Neutrophil (primary cell): ENCODE measurements around the gene MMP14.
A peak's percentile ranks its signal among the peaks of the same experiment; 100 is the strongest.

Experiments
- H3K27ac ChIP-seq: fragments of 200-600 bp; sonication (generic); 2 replicates; pipeline ENCODE4 v1.5.1; 2016; ENCODE audit warnings: mild to moderate bottlenecking, moderate library complexity
- H3K27me3 ChIP-seq: fragments of 200-600 bp; sonication (generic); 2 replicates; pipeline ENCODE4 v1.6.0; 2016; ENCODE audit warnings: mild to moderate bottlenecking
- H3K36me3 ChIP-seq: fragments of 200-600 bp; sonication (generic); 2 replicates; pipeline ENCODE4 v1.5.1; 2017
- H3K4me1 ChIP-seq, 2 experiments: fragments of 200-600 bp in 1 of 2; sonication (generic) in 1 of 2; 1 replicate in 1 of 2; 2 replicates in 1 of 2; pipeline versions ENCODE4 v1.5.1 to v1.6.1; 2013 to 2016; ENCODE audit warnings: low read depth in 1 of 2, low read length in 1 of 2, mild to moderate bottlenecking in 1 of 2, moderate library complexity in 1 of 2; ENCODE audit not compliant: control insufficient read depth in 1 of 2, insufficient read depth in 1 of 2
- H3K4me3 ChIP-seq, 2 experiments: fragments of 200-600 bp in 1 of 2; sonication (generic) in 1 of 2; 1 replicate in 1 of 2; 2 replicates in 1 of 2; pipeline ENCODE4 v1.5.1; 2013 to 2016; ENCODE audit warnings: low read depth in 1 of 2, low read length in 1 of 2, mild to moderate bottlenecking in 1 of 2, moderate library complexity in 1 of 2
- H3K9me3 ChIP-seq: fragments of 200-600 bp; sonication (generic); 2 replicates; pipeline ENCODE4 v1.5.1; 2016
- TF ChIP-seq, protein P1 (sequence below): fragments of 200-600 bp; sonication (generic); IDR thresholded peaks from 2 replicates; pipeline ENCODE4 v1.5.1; 2016; ENCODE audit warnings: antibody characterized with exemption

MMP14 gene

DNA sequence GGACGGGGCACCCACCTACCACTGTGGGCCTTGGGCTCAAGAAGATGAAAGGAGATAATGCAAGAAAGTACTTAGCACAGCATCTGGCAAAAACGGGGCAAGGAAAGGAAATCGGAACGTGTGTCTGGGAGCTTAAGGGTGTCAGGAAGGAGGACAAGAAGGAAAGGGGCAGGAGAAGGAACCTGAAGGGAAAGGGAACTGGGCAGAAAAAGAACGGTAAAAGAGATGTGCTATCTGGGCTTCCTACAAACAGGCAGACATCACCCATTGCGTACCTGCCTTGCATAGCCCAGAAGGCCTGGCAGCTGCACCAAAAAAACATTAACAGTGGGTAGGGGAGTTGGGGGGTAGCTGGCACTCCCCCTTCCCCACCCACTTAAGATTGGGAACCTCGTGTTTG is 45.7 kb downstream of the MMP14 start:
- Histone ChIP-seq H3K9me3 (no peaks in the 10 kb centered on the region), H3K36me3 (peaks cover 69% of the 10 kb centered on the region), H3K27me3 (peaks cover 38% of the 10 kb centered on the region), H3K27ac (peak overlapping the region; percentile 39), H3K4me1 (peaks cover 35 to 43% of the 10 kb centered on the region in 2 experiments), H3K4me3 (no peak overlapping the region)
- TF ChIP-seq, protein P1, sequence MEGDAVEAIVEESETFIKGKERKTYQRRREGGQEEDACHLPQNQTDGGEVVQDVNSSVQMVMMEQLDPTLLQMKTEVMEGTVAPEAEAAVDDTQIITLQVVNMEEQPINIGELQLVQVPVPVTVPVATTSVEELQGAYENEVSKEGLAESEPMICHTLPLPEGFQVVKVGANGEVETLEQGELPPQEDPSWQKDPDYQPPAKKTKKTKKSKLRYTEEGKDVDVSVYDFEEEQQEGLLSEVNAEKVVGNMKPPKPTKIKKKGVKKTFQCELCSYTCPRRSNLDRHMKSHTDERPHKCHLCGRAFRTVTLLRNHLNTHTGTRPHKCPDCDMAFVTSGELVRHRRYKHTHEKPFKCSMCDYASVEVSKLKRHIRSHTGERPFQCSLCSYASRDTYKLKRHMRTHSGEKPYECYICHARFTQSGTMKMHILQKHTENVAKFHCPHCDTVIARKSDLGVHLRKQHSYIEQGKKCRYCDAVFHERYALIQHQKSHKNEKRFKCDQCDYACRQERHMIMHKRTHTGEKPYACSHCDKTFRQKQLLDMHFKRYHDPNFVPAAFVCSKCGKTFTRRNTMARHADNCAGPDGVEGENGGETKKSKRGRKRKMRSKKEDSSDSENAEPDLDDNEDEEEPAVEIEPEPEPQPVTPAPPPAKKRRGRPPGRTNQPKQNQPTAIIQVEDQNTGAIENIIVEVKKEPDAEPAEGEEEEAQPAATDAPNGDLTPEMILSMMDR: no peak

DNA sequence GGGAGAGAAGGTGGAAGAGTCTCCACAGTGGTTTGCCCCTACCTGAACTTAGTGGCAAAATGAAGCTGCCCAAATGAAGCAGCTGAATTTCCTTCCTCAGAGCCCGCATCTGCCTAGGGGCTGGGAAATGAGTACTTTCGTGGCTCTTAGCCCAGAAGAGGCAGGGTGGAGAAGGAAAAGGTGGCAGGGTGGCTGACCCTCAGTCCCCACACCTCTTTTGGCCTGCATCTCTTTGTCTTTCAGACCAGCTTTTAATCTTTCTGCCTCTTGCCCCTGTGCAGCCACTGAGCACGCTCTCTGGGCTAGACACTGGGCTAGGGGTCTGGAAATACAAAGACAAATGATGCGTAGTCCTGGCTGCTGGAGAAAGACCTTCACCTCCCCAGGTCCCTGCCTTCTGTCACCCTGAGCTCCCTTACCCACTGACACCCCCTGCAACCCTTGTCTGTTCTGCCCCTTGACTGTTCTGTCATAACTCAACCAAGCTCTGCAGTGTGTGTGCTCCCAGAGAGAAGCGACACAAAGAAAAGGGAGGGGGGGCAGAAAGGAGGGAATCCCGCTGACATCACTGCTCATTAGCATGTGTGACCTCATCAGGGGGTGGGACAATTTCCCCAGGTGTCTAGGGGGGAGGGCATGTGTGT is 46.3 kb downstream of the MMP14 start:
- Histone ChIP-seq H3K4me3 (no peak overlapping the region), H3K36me3 (peaks cover 64% of the 10 kb centered on the region), H3K4me1 (peaks cover 35 to 42% of the 10 kb centered on the region in 2 experiments), H3K27ac (peak overlapping the region; percentile 39), H3K27me3 (peaks cover 39% of the 10 kb centered on the region), H3K9me3 (no peaks in the 10 kb centered on the region)
- TF ChIP-seq, protein P1: no peak

DNA sequence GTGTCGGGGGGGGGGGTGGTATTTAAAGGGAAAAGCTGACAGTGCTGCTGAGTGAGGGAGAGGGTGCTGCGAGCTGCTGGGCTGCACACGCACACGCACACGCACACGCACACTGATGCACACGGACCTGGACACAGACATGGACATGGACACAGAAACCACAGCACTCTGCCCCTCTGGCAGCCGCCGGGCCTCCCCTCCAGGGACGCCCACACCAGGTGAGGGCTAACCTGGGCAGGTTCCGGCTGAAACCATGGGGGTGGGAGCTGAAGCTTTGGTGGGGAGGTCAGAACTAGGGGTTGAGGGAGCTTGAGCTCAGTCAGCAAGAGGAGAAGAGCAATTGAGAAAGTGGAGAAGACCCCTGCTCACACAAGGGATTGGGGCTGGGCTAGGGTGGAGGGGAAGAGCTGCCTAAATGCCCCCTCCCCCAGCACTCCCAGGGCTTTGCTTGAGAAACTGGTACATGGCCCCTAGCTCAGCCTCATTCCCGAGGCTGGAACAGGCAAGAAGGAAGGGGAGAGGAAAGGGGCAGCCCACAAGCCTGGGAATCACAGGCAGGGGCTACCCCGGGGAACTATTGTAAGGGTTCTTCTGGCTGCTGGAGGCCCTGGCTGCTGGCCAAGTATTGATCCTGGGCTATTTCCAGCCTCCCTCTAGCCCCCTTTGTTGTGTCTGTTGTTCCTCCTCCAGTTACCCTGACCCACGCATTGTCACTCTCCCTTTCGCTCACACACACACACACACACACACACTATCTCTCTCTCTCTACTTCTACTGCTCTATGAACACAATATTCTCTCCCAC is 47.0 kb downstream of the MMP14 start, which contains the start of gene REM2:
Gene REM2, plus strand, starts transcription at position 50 of the 804 bp plus-strand sequence. Its CDS starts 66 bp downstream, at position 116.
- TF ChIP-seq, protein P1: no peak
- H3K9me3 ChIP-seq: no peaks in the 10 kb centered on the region
- peaks cover 63% of the 10 kb centered on the region for H3K36me3 ChIP-seq
- peak within 1 kb of the TSS; percentile 39 for H3K27ac ChIP-seq
- H3K27me3 ChIP-seq: peaks cover 39% of the 10 kb centered on the region
- peaks cover 28 to 35% of the 10 kb centered on the region in 2 experiments for H3K4me1 ChIP-seq
- no peak within 1 kb of the TSS for H3K4me3 ChIP-seq

DNA sequence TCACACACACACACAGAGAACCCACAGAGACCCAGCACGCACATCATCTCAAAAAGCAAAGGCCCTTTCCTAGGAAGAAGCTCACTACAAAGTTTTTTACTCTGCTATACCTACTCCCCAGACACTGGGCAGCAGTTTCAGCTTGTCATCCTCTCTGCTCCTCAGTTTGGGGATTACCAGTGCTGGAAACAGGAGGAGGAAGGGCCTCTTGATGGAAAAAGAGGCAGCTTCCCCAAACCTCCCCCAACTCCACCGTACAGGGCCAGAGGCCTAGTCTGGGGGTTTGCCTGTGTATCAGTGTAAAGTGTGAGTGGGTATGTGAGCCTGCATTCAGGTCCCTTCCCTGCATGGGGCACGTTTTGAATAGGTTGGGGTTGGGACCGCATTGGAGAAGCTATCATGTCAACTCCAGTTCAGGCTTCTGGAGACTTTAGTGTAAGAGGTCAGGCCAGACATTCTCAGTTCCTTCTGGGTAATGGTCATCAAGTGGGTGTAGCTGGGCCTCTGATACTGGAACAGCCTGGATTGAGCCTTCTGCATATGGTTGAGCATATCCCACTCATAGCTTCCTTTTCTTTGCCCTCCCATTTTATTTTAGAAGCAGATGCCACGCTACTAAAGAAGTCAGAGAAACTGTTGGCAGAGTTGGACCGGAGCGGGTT is 47.8 kb downstream of the MMP14 start:
- TF ChIP-seq, protein P1: no peak

DNA sequence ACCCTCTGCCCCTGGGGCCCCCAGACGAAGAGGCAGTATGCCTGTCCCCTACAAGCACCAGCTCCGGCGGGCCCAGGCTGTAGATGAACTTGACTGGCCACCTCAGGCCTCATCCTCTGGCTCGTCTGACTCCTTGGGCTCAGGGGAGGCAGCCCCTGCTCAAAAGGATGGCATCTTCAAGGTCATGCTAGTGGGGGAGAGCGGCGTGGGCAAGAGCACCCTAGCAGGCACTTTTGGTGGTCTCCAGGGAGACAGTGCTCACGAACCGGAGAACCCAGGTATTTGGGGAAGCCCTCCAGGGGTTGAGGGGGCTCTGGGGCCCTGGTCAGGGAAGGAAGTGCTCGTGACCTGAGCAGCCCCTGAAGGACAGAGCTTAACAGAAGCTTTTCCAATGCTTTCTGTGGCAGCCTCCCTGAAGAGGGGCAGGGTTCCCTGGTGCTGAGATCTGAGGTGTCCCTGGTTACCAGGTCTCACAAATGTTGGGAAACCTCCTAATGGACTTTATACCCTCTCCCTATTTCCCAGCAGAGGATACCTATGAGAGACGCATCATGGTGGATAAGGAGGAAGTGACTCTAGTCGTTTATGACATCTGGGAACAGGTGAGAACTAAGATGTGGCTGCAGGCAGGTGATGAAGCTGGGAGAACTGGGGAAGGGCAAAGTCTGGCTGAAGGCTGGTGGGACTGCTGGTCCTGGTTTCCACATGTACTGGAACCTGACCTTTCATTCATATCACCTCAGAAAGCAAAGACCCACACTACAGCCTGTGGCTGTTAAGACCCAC is 48.5 kb downstream of the MMP14 start:
- Histone ChIP-seq H3K4me1 (peaks cover 16 to 24% of the 10 kb centered on the region in 2 experiments), H3K27me3 (peaks cover 39% of the 10 kb centered on the region), H3K36me3 (peaks cover 47% of the 10 kb centered on the region), H3K9me3 (no peaks in the 10 kb centered on the region), H3K27ac (no peak overlapping the region), H3K4me3 (no peak overlapping the region)
- TF ChIP-seq, protein P1: no peak

More for the DNA sequence above, 47.8 kb downstream of the MMP14 start:
- Histone ChIP-seq H3K4me1 (peaks cover 19 to 26% of the 10 kb centered on the region in 2 experiments), H3K27me3 (peaks cover 39% of the 10 kb centered on the region), H3K27ac (no peak overlapping the region), H3K36me3 (peaks cover 54% of the 10 kb centered on the region), H3K4me3 (no peak overlapping the region), H3K9me3 (no peaks in the 10 kb centered on the region)
